ENCODE data around the gene ARHGAP26. TPM values are rescaled to one million over a fixed set of nuclear protein-coding genes. Genes with fewer than 3 reads are reported as not detected.

Gene ARHGAP26
- total and polyA plus RNA-seq, 2 donors (not counting 3 experiments of a cell fraction or from before 2014, with no cell fraction given): 3.1 to 16.2 TPM

DNA sequence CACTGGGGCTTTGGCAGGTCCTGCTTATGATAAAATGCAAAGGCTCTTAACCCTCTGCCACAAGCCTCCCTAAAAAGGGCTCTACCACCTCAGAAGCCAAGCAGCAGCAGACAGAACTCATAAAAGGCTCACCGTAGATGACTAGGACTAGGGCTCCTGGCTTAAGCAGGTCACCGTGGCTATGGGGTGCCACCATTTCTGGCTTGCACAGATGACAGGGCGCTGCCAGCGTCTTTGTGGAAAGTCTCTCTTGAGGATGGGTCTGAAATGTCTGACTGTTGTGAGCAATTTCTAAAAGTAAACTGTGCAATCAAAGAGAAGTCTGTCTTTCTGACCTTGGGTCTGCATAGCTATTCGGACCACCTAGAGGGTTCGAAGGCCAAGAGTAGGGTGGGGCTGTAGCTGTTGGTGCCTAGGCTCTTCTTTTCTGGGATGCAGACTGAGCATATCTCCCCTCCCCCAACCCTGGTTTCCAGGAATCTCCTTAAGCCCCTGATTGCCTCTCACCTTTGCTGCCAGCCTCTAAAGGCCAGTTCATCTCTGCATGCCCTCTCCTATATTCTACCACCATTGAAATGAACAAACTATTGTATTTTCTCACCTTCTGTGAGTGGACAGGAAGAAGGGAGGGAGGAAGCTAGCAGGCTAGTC, 307.4 kb downstream of the ARHGAP26 start:
- CTCF ChIA-PET: no interaction called here
- intact Hi-C loops (cut with micrococcal nuclease): no loop called here
- Histone ChIP-seq H3K4me2 (ENCODE audit: insufficient read depth, low read length) (no peak overlapping the region), H3K27ac (ENCODE audit: insufficient read depth, low read depth, low read length) (no peak overlapping the region), H3K4me3 (replicated peaks in 1 of 3; ENCODE audit: insufficient read depth in 1 of 3, low read depth in 1 of 3, low read length in 3 of 3) (no peak overlapping the region), H2AFZ (ENCODE audit: low read depth, low read length) (no peak overlapping the region), H3K79me2 (ENCODE audit: control insufficient read depth, insufficient read depth, low read length) (no peaks in the 10 kb centered on the region), H3K36me3 (ENCODE audit: control insufficient read depth in 2 of 2, extremely low read depth in 1 of 2, insufficient read depth in 2 of 2, low read length in 2 of 2) (no peaks in the 10 kb centered on the region), H3K9ac (replicated peaks; ENCODE audit: extremely low read depth, insufficient read depth, low read length) (no peak overlapping the region), H3K9me1 (replicated peaks; ENCODE audit: control insufficient read depth, extremely low read depth, insufficient read depth, low read length) (no peaks in the 10 kb centered on the region), H3K9me3 (replicated peaks; ENCODE audit: control insufficient read depth, insufficient read depth, low read length) (no peaks in the 10 kb centered on the region), H3K4me1 (ENCODE audit: control insufficient read depth, extremely low read depth, insufficient read depth, low read length) (no peaks in the 10 kb centered on the region), H3K27me3 (ENCODE audit: control insufficient read depth in 2 of 2, insufficient read depth in 2 of 2, low read length in 2 of 2) (no peaks in the 10 kb centered on the region), H4K20me1 (replicated peaks; ENCODE audit: control insufficient read depth, extremely low read depth, insufficient read depth, low read length) (no peaks in the 10 kb centered on the region)
- TF ChIP-seq EZH2 (IDR thresholded peaks at IDR 0.05; ENCODE audit: borderline replicate concordance, low read depth, low read length, severe bottlenecking): no peak
- TF ChIP-seq, protein P1, sequence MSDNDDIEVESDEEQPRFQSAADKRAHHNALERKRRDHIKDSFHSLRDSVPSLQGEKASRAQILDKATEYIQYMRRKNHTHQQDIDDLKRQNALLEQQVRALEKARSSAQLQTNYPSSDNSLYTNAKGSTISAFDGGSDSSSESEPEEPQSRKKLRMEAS (IDR thresholded peaks at IDR 0.05; ENCODE audit: insufficient read depth, insufficient read length): no peak
- TF ChIP-seq MYC (IDR thresholded peaks at IDR 0.05; ENCODE audit: low read depth, low read length): no peak
- TF ChIP-seq FOS (IDR thresholded peaks at IDR 0.05; ENCODE audit: borderline replicate concordance, insufficient read depth, low read length): no peak
- no peak for TF ChIP-seq JUN (IDR thresholded peaks at IDR 0.05; ENCODE audit: borderline replicate concordance, insufficient read depth, insufficient read length, low read depth)
- no peak for TF ChIP-seq GATA2 (IDR thresholded peaks at IDR 0.05; ENCODE audit: insufficient read depth, insufficient read length, low read depth, low read length)
- TF ChIP-seq, protein P2, sequence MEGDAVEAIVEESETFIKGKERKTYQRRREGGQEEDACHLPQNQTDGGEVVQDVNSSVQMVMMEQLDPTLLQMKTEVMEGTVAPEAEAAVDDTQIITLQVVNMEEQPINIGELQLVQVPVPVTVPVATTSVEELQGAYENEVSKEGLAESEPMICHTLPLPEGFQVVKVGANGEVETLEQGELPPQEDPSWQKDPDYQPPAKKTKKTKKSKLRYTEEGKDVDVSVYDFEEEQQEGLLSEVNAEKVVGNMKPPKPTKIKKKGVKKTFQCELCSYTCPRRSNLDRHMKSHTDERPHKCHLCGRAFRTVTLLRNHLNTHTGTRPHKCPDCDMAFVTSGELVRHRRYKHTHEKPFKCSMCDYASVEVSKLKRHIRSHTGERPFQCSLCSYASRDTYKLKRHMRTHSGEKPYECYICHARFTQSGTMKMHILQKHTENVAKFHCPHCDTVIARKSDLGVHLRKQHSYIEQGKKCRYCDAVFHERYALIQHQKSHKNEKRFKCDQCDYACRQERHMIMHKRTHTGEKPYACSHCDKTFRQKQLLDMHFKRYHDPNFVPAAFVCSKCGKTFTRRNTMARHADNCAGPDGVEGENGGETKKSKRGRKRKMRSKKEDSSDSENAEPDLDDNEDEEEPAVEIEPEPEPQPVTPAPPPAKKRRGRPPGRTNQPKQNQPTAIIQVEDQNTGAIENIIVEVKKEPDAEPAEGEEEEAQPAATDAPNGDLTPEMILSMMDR (IDR thresholded peaks at IDR 0.05; ENCODE audit: extremely low read depth in 1 of 2, insufficient read depth in 1 of 2, low read depth in 1 of 2, low read length in 2 of 2): no peak
- no peak for TF ChIP-seq POLR2A (IDR thresholded peaks at IDR 0.05; ENCODE audit: low read depth, low read length)
- TF ChIP-seq POLR2AphosphoS5 (IDR thresholded peaks at IDR 0.05; ENCODE audit: insufficient read depth, low read depth, low read length): no peak
- no TSS peak for BruUV-seq (replicated peaks)
- no peak for DNase-seq (ENCODE audit: low read depth, low spot score)
- dilution Hi-C loops (cut with MboI; ENCODE audit: extremely low pct_ligation_motif_present, low sequenced_read_pairs): no loop called here
- FAIRE-seq: no peak
- POLR2A ChIA-PET: no interaction called here
